Thymus (tissue), 11 donors: ENCODE measurements around the gene STMN1. TPM values are rescaled to one million over a fixed set of nuclear protein-coding genes. Genes with fewer than 3 reads are reported as not detected.

Experiments used
- DNase-seq, 9 donors: peaks; one replicate each; pipeline ENCODE4 v3.0.0-alpha.2; 2013; ENCODE audit warnings: low spot score in 9 of 9, low read depth in 6 of 9, missing footprints in 1 of 9
- H3K27ac ChIP-seq, 2 donors: one replicate each; pipeline ENCODE4 v1.5.1; 2013; ENCODE audit warnings: control low read depth in 1 of 2, low read depth in 1 of 2, low read length in 1 of 2, mild to moderate bottlenecking in 1 of 2, moderate library complexity in 1 of 2
- H3K27me3 ChIP-seq, 2 donors: one replicate each; pipeline ENCODE4 v1.5.1; 2013; ENCODE audit warnings: low read length in 1 of 2; ENCODE audit not compliant: control insufficient read depth in 2 of 2, insufficient read depth in 1 of 2
- H3K36me3 ChIP-seq, 2 donors: one replicate each; pipeline ENCODE4 v1.5.1; 2013; ENCODE audit warnings: low read length in 1 of 2, mild to moderate bottlenecking in 1 of 2, moderate library complexity in 1 of 2; ENCODE audit not compliant: control insufficient read depth in 2 of 2, insufficient read depth in 2 of 2
- H3K4me1 ChIP-seq, 2 donors: one replicate each; pipeline ENCODE4 v1.5.1; 2013; ENCODE audit warnings: low read length in 2 of 2; ENCODE audit not compliant: control insufficient read depth in 2 of 2, insufficient read depth in 2 of 2
- H3K4me3 ChIP-seq, 2 donors: one replicate each; pipeline ENCODE4 v1.5.1; 2013; ENCODE audit warnings: low read length in 2 of 2, control low read depth in 1 of 2, mild to moderate bottlenecking in 1 of 2
- H3K9me3 ChIP-seq, 2 donors: one replicate each; pipeline ENCODE4 v1.5.1; 2013; ENCODE audit warnings: low read length in 1 of 2, mild to moderate bottlenecking in 1 of 2; ENCODE audit not compliant: control insufficient read depth in 2 of 2, insufficient read depth in 1 of 2
- WGBS: extraction: QIAGEN DNeasy Blood & Tissue Kit; methylation state at CpG from one replicate; pipeline ENCODE4 v1.1.7; 2013; 5-methylcytosine and 5-hydroxymethylcytosine counted together
- polyA plus RNA-seq: library from polyadenylated mRNA; stranded (reverse); fragments of 200-250 nt; gene quantifications from one replicate; pipeline ENCODE4 v1.2.3, GENCODE V29; 2013
- total RNA-seq: library from RNA; stranded (reverse); fragments of 120-200 nt; gene quantifications from one replicate; pipeline ENCODE4 v1.2.4, GENCODE V29; 2013
- donor health status: healthy.

Gene STMN1
- total and polyA plus RNA-seq, 2 donors: 472 to 1,468 TPM

- 86% methylated on average over 2 of the region's 2 CpGs for WGBS
- Histone ChIP-seq H3K27me3 (peaks cover 7 to 27% of the 10 kb centered on the region in 2 donors), H3K4me1 (peaks cover 11 to 18% of the 10 kb centered on the region in 2 donors), H3K36me3 (no peaks in the 10 kb centered on the region), H3K4me3 (no peak overlapping the region), H3K27ac (no peak overlapping the region), H3K9me3 (peaks cover 0 to 10% of the 10 kb centered on the region in 2 donors)
- no peak for DNase-seq
Observed at GRCh38 chr1:25876693-25877077, 29.5 kb downstream of the STMN1 start.

- H3K4me3 ChIP-seq: peak overlapping the region; percentile 26 to 64
- peaks cover 7 to 27% of the 10 kb centered on the region in 2 donors for H3K27me3 ChIP-seq
- 41% methylated on average over 32 of the region's 32 CpGs for WGBS
- peaks cover 0 to 10% of the 10 kb centered on the region in 2 donors for H3K9me3 ChIP-seq
- no peaks in the 10 kb centered on the region for H3K36me3 ChIP-seq
- no peak for DNase-seq
- H3K27ac ChIP-seq: peak overlapping the region in 1 of 2 donors; percentile 53
- H3K4me1 ChIP-seq: peaks cover 11 to 24% of the 10 kb centered on the region in 2 donors
Observed at GRCh38 chr1:25875856-25876692, 30.1 kb downstream of the STMN1 start.

- Histone ChIP-seq H3K9me3 (peaks cover 0 to 10% of the 10 kb centered on the region in 2 donors), H3K4me1 (peaks cover 11 to 26% of the 10 kb centered on the region in 2 donors), H3K27ac (peak within 1 kb of the TSS in 1 of 2 donors; percentile 81), H3K27me3 (peaks cover 7 to 27% of the 10 kb centered on the region in 2 donors), H3K4me3 (peak within 1 kb of the TSS; percentile 40 to 64), H3K36me3 (no peaks in the 10 kb centered on the region)
- under 1% methylated on average over 75 of the region's 75 CpGs for WGBS
- DNase-seq: peak in 7 of 9 donors; percentile 26 to 73 (median 43)
Observed at GRCh38 chr1:25875154-25875855, 30.9 kb downstream of the STMN1 start, which contains the start of gene PAQR7. Gene PAQR7 (minus strand): TSS chr1:25875708. CDS start chr1:25863839, 11,869 bp downstream.

GRCh38 chr1:25874635-25875153, 31.5 kb downstream of the STMN1 start:
- Histone ChIP-seq H3K4me3 (peak overlapping the region; percentile 40 to 64), H3K27ac (peak overlapping the region in 1 of 2 donors; percentile 81), H3K9me3 (peaks cover 0 to 10% of the 10 kb centered on the region in 2 donors), H3K4me1 (peaks cover 11 to 26% of the 10 kb centered on the region in 2 donors), H3K27me3 (peaks cover 7 to 27% of the 10 kb centered on the region in 2 donors), H3K36me3 (no peaks in the 10 kb centered on the region)
- DNase-seq: no peak
- 41% methylated on average over 8 of the region's 8 CpGs for WGBS

- Histone ChIP-seq H3K9me3 (peaks cover 0 to 10% of the 10 kb centered on the region in 2 donors), H3K4me1 (peaks cover 11 to 26% of the 10 kb centered on the region in 2 donors), H3K27ac (no peak overlapping the region), H3K27me3 (peaks cover 7 to 27% of the 10 kb centered on the region in 2 donors), H3K4me3 (no peak overlapping the region), H3K36me3 (no peaks in the 10 kb centered on the region)
- WGBS: 98% methylated on average over 3 of the region's 3 CpGs
- no peak for DNase-seq
Observed at GRCh38 chr1:25874209-25874608, 32.0 kb downstream of the STMN1 start.

- no peaks in the 10 kb centered on the region for H3K36me3 ChIP-seq
- peak overlapping the region in 1 of 2 donors; percentile 10 for H3K27ac ChIP-seq
- 97% methylated on average over 3 of the region's 3 CpGs for WGBS
- peaks cover 11 to 26% of the 10 kb centered on the region in 2 donors for H3K4me1 ChIP-seq
- DNase-seq: no peak
- H3K4me3 ChIP-seq: no peak overlapping the region
- peaks cover 7 to 27% of the 10 kb centered on the region in 2 donors for H3K27me3 ChIP-seq
- peaks cover 0 to 10% of the 10 kb centered on the region in 2 donors for H3K9me3 ChIP-seq
Observed at GRCh38 chr1:25873120-25873519, 33.1 kb downstream of the STMN1 start.

- H3K27ac ChIP-seq: no peak overlapping the region
- DNase-seq: no peak
- peaks cover 11 to 26% of the 10 kb centered on the region in 2 donors for H3K4me1 ChIP-seq
- peaks cover 7 to 27% of the 10 kb centered on the region in 2 donors for H3K27me3 ChIP-seq
- H3K4me3 ChIP-seq: no peak overlapping the region
- peaks cover 0 to 10% of the 10 kb centered on the region in 2 donors for H3K9me3 ChIP-seq
- H3K36me3 ChIP-seq: no peaks in the 10 kb centered on the region
- WGBS: 58% methylated on average over 2 of the region's 2 CpGs
Observed at GRCh38 chr1:25872713-25873112, 33.5 kb downstream of the STMN1 start.

- H3K4me3 ChIP-seq: no peak overlapping the region
- H3K9me3 ChIP-seq: peaks cover 0 to 10% of the 10 kb centered on the region in 2 donors
- H3K27me3 ChIP-seq: peaks cover 5 to 27% of the 10 kb centered on the region in 2 donors
- no peak overlapping the region for H3K27ac ChIP-seq
- peaks cover 11 to 26% of the 10 kb centered on the region in 2 donors for H3K4me1 ChIP-seq
- 95% methylated on average over 9 of the region's 9 CpGs for WGBS
- no peak for DNase-seq
- no peaks in the 10 kb centered on the region for H3K36me3 ChIP-seq
Observed at GRCh38 chr1:25871704-25872494, 34.3 kb downstream of the STMN1 start.
